HAP-1 (cell line): Measurements from ENCODE around the gene MINDY4.
A peak's percentile ranks its signal among the peaks of the same experiment; 100 is the strongest.

Experiments used
- DNase-seq, 2 experiments: peaks; one replicate each; pipeline ENCODE4 v3.0.0-alpha.2; 2016 to 2020; ENCODE audit warnings: low spot score in 2 of 2
- H3K27me3 ChIP-seq: fragments of 250-450 bp; sonication (Bioruptor Pico); 2 replicates; pipeline ENCODE4 v1.5.1; 2020; ENCODE audit warnings: low read depth, mild to moderate bottlenecking, moderate library complexity
- H3K36me3 ChIP-seq: fragments of 250-450 bp; sonication (Bioruptor Pico); replicated peaks from 2 replicates; pipeline ENCODE4 v1.5.1; 2020; ENCODE audit warnings: mild to moderate bottlenecking
- H3K4me1 ChIP-seq: fragments of 250-450 bp; sonication (Bioruptor Pico); 2 replicates; pipeline ENCODE4 v1.5.1; 2020; ENCODE audit warnings: mild to moderate bottlenecking
- H3K4me3 ChIP-seq: fragments of 250-450 bp; sonication (Bioruptor Pico); 2 replicates; pipeline ENCODE4 v1.5.1; 2020; ENCODE audit warnings: mild to moderate bottlenecking, moderate library complexity
- H3K9me3 ChIP-seq: fragments of 250-450 bp; sonication (Bioruptor Pico); 2 replicates; pipeline ENCODE4 v1.5.1; 2020; ENCODE audit warnings: mild to moderate bottlenecking, moderate library complexity
- in situ Hi-C: fragments of 300-500 bp; cut with MboI; formaldehyde crosslinking; loops from 3 replicates; pipeline ENCODE4 v1.14.3; 2020; ENCODE audit warnings: low sequenced_read_pairs, inconsistent platforms, mixed read lengths

MINDY4 gene

DNA sequence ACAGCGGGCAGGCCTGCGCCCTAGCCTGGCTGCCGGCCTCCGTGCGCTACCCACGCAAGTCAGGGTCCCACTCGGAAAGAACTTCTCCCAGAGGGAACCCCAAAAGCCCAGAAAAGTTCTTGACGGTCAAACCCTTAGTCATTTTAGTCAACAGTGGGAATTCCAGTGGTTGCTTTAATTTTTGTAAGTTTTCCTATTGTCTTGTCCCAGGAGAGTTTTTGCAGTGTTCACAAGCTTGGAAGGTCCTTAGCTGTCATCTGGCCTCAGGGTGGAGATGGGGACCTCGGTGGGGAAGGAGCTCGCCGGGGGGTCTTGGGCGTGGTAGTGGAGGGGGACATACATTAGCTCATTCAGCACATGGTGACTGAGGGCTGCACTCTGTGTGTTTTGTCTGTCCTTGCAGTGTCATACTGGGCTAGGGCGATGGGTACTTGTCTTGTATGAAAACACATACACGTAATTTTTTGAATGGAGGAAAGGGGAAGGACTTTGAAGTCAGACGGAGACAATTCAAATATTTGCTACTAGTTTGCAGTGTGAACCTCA is 736 bp downstream of the MINDY4 start:
- DNase-seq = peak; percentile 6 to 40
- in situ Hi-C loops = no loop called here
- H3K36me3 ChIP-seq = no peaks in the 10 kb centered on the region

DNA sequence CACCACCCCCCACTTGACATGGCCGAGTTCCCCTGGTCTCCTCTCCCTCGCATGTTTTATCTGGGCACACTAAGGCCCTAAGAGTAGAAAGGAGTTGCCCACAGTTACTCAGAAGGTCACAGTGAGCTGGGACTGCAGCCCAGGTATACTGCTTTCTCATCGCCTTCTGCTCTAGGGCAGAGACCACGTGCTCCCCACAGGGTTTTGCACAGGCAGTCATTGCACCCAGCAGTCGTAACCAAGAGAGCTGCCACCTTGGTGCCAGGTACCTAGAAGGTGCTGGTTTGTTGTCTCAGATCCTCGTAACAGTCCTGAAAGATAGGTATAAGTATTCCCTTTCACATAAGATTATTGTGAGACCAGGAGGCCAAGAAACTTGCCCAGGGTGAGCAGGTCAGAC is 1.8 kb downstream of the MINDY4 start:
- in situ Hi-C loops = no loop called here
- no peaks in the 10 kb centered on the region for H3K36me3 ChIP-seq
- no peaks in the 10 kb centered on the region for H3K27me3 ChIP-seq
- H3K4me1 ChIP-seq = peaks cover 6% of the 10 kb centered on the region
- no peaks in the 10 kb centered on the region for H3K9me3 ChIP-seq
- no peak for DNase-seq
- H3K4me3 ChIP-seq = no peak overlapping the region

More for the DNA sequence above, 736 bp downstream of the MINDY4 start:
- peak overlapping the region; percentile 62 for H3K4me3 ChIP-seq
- no peaks in the 10 kb centered on the region for H3K9me3 ChIP-seq
- no peaks in the 10 kb centered on the region; the same call in 1 of the 2 replicates for H3K27me3 ChIP-seq
- peaks cover 6% of the 10 kb centered on the region for H3K4me1 ChIP-seq

DNA sequence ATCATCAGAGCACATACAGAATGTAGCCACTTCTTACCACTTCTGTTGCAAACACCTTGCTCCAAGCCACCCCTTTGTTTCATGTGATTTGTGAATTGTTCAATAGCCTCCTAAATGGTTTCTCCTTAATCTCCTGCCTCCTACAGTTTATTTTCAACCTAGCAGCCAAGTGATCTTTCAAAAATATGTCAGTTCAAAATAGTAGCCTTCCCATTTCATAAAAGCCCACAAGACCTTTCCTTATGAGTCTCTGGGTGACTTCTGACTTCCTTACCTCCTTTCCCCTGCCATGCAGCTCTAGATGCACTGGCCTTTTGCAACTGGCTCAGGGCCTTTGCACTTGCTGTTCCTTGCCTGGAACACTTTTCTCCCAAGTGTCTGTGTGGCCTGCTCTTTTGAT is 4.8 kb downstream of the MINDY4 start:
- Histone ChIP-seq H3K9me3 (no peaks in the 10 kb centered on the region), H3K4me3 (no peak overlapping the region), H3K36me3 (no peaks in the 10 kb centered on the region), H3K27me3 (no peaks in the 10 kb centered on the region), H3K4me1 (peaks cover 4% of the 10 kb centered on the region)
- in situ Hi-C loops = no loop called here
- DNase-seq = no peak

DNA sequence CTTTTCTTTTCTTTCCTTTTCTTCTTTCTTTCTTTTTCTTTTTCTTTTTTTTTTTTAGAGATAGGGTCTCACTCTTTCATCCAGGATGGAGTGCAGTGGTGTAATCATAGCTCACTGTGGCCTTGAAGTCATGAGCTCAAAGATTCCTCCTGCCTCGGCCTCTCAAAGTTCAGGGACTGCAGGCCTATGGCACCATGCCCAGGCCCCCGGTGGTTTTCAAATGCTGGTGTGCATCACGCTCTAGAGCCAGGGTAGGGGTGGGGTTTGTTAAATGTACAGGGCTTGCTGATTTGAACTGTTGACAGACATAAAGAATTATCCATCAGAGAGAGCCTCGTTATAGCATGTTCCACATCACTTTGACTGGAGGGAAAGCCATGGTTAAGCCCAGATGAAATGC is 5.8 kb downstream of the MINDY4 start:
- DNase-seq = no peak
- no peak overlapping the region for H3K4me3 ChIP-seq
- H3K27me3 ChIP-seq = no peaks in the 10 kb centered on the region
- in situ Hi-C loops = no loop called here
- no peaks in the 10 kb centered on the region for H3K9me3 ChIP-seq
- H3K4me1 ChIP-seq = peaks cover 4% of the 10 kb centered on the region; the same call in 1 of the 2 replicates
- H3K36me3 ChIP-seq = 0 out of 2 replicates have a peak, but pooled peaks cover 2% of the 10 kb centered on the region

DNA sequence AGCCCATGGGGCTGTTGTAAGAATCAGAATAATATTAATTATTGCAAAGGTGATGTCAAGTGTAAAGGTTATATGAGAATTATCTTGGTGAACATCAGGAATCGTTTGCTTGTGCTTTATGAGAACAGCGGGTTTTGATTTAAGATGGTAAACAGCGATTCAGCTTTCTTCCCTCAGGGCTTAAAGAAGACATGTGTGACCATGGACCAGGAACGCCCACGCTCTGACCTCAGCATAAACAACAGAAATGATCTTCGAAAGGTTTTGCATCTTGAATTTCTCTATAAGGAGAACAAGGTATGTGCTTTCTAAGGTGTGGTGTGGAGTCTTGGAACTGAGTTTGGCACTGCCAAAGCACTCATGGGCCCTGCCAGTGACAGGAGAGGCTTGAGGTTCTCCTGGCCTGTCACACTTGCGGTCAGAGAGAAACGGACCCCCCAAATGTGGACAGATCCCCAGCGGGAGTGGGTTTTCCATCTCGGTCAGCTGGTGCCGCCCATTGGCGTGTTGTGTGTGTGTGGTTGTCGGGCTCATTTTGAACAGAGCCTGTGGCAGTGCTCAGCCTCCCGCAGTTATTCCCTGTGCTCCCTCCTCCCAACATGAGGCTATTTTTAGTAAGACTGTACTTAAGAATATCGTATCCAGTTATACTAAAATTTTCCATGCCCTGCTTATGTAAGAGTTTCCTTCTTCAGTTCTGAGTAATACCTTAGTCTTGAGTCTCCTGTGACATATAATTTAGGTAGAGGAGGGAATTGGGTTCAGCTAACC is 7.2 kb downstream of the MINDY4 start:
- Histone ChIP-seq H3K36me3 (peaks cover 7% of the 10 kb centered on the region; the same call in 1 of the 2 replicates), H3K9me3 (no peaks in the 10 kb centered on the region), H3K4me3 (no peak overlapping the region), H3K27me3 (no peaks in the 10 kb centered on the region), H3K4me1 (no peaks in the 10 kb centered on the region)
- in situ Hi-C loops = no loop called here
- no peak for DNase-seq

DNA sequence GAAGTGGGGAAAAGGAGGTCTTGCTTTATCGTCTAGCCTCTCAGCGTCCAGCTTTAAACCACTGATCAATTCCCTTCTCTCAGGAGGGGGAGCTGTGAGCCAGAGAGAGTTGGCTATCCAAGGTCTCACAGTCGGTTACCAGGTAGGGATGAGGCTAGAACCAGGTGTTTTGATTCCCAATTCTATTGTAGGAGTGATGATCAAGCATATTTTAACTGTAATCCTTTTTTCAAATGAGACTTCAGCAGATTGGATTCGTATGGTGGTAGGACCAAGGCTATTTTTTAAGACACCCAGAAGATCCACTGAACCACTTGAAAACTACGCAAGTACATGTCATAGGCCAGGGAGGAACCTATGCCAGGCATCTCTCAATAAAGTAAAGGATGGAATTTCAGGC is 8.4 kb downstream of the MINDY4 start:
- H3K36me3 ChIP-seq = peaks cover 7% of the 10 kb centered on the region; the same call in 1 of the 2 replicates
- no peaks in the 10 kb centered on the region for H3K9me3 ChIP-seq
- H3K27me3 ChIP-seq = no peaks in the 10 kb centered on the region
- no peak overlapping the region for H3K4me3 ChIP-seq
- in situ Hi-C loops = no loop called here
- H3K4me1 ChIP-seq = no peaks in the 10 kb centered on the region
- no peak for DNase-seq

DNA sequence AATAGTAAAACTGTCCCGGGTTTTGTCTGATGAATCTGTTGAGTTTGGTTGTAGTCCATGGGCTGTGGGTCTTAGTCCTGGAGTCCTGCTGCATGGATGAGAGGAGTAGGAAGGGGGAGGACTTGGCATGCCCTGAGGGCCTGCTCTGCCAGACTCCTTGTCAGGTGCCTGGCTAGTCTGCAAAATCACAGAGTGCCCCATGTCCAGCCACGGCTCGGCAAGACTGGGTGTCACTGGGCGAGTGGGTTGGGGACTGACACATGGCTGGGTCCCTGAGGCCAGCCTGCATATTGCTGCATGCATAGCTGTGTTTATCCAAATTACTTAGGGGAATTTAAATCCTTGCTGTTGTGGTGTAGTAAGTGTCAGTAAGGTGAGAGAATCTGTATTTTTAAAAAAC is 9.7 kb downstream of the MINDY4 start:
- in situ Hi-C loops = no loop called here
- no peaks in the 10 kb centered on the region for H3K4me1 ChIP-seq
- no peak overlapping the region for H3K4me3 ChIP-seq
- H3K36me3 ChIP-seq = peaks cover 10% of the 10 kb centered on the region; the same call in 1 of the 2 replicates
- DNase-seq = no peak
- H3K9me3 ChIP-seq = no peaks in the 10 kb centered on the region
- no peaks in the 10 kb centered on the region for H3K27me3 ChIP-seq

DNA sequence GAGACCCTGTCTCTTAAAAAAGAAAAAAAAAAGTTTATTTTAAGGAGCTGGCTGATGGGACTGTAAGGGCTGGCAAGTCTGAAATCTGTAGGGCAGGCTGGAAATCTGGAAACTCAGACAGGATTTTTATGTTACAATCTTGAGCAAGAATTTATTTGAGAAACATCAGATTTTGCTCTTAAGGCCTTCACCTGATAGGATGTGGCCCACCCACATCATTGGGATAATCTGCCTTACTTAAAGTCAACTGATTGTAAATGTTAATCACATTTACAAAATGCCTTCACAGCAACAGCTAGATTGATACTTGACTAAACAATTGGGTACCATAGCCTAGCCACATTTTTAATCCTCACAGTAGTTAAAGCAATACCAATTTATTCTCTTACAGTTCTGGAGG is 11.5 kb downstream of the MINDY4 start:
- in situ Hi-C loops = no loop called here
- Histone ChIP-seq H3K9me3 (no peaks in the 10 kb centered on the region), H3K27me3 (no peaks in the 10 kb centered on the region), H3K4me1 (no peaks in the 10 kb centered on the region), H3K4me3 (no peak overlapping the region), H3K36me3 (peaks cover 10% of the 10 kb centered on the region; the same call in 1 of the 2 replicates)
- no peak for DNase-seq

DNA sequence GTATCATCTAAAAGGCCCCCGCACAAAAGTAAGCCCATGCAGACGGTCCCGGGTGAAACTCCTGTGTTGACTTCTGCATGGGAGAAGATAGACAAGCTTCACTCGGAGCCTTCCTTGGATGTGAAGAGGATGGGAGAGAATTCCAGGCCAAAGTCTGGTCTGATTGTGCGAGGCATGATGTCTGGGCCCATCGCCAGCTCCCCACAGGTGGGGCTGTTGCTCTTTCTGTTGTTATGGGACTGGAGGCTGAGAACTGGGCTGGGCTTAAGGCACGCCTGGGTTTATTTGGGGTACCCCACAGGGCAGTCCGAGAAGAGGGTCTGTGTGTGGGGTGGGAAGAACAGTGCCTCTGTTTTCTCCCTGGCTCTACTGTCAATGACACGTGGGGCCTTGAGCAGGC is 14.6 kb downstream of the MINDY4 start:
- Histone ChIP-seq H3K27me3 (no peaks in the 10 kb centered on the region), H3K9me3 (no peaks in the 10 kb centered on the region), H3K36me3 (peaks cover 10% of the 10 kb centered on the region; the same call in 1 of the 2 replicates), H3K4me1 (no peaks in the 10 kb centered on the region), H3K4me3 (no peak overlapping the region)
- DNase-seq = no peak
- in situ Hi-C loops = no loop called here

DNA sequence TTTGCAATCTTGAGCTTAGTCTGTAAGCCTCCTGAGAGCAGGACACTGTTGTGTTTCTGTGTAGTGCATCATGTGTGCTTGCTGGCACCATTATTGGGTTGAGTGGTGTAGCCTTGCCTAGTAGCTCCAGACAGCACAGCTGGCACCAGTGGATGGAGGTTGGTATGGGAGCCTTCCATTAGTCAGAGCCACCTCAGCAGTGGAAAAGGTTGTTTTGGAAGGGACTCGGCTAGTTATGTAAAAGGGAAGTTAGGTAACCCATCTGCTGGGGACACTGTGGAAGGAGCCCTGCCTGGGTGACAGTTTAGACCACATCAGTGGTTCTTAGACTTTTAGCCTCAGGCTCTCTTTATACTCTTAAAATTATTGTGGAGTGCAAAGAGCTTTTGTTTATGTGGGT is 16.3 kb downstream of the MINDY4 start:
- peaks cover 5% of the 10 kb centered on the region; the same call in 1 of the 2 replicates for H3K36me3 ChIP-seq
- in situ Hi-C loops = no loop called here

DNA sequence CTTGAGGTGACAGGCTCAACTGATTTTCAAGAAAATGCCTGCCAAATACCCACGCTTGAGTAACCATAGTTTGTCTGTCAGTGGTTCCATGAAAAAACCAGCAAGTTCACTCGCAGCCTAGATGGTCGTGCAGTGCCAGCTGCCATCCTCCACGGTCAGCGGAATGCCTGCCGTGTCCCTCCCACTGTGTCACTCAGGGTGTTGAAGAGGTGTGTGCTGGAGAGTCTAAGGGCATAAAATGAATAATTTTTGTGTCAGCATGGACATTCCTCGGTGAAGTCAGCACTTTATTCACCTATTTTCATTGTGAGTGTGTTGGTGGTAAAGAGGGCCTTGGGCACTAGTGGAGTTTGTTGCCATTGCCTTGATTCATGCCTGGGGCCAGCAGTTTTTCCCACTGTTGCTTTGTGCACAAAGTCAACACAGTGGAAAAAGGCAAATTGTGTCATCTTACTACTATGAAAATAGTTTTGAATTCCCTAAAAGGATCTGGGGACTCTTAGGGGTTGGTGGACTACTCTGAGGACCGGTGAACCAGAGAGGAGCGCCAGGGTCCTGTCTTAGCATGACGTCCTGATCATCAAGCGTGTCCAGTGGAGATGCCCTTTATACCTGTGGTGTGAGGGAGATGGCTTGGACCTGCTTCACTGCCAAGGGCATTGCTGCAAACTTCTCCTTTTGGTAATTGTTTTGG is 17.6 kb downstream of the MINDY4 start:
- no peak overlapping the region for H3K4me3 ChIP-seq
- H3K36me3 ChIP-seq = 0 out of 2 replicates have a peak, but pooled peaks cover 2% of the 10 kb centered on the region
- H3K4me1 ChIP-seq = no peaks in the 10 kb centered on the region
- no peaks in the 10 kb centered on the region for H3K27me3 ChIP-seq
- in situ Hi-C loops = no loop called here
- no peaks in the 10 kb centered on the region for H3K9me3 ChIP-seq
- no peak for DNase-seq

More for the DNA sequence above, 16.3 kb downstream of the MINDY4 start:
- Histone ChIP-seq H3K27me3 (no peaks in the 10 kb centered on the region), H3K9me3 (no peaks in the 10 kb centered on the region), H3K4me3 (no peak overlapping the region), H3K4me1 (no peaks in the 10 kb centered on the region)
- DNase-seq = no peak

DNA sequence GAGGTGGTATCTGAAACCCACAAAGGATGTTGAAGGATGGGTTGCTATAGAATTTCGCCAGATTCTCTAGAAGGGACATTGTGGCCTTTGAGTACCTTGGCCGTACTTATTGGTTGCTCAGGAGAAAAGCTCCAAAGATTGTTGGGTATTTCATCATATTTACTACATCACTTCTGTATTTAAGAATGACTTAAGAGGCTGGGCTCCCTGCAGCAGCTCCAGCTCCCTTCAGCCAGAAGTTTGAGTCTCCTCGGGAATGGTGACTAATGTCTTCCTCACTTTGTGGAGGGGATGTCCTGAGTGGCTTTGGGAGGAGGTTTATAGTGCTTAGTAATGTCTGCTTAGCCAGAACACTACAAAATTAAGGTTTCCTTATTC is 18.1 kb downstream of the MINDY4 start:
- no peaks in the 10 kb centered on the region for H3K27me3 ChIP-seq
- in situ Hi-C loops = no loop called here
- no peaks in the 10 kb centered on the region for H3K9me3 ChIP-seq
- no peak overlapping the region for H3K4me3 ChIP-seq
- no peaks in the 10 kb centered on the region for H3K4me1 ChIP-seq
- H3K36me3 ChIP-seq = 0 out of 2 replicates have a peak, but pooled peaks cover 2% of the 10 kb centered on the region
- no peak for DNase-seq

DNA sequence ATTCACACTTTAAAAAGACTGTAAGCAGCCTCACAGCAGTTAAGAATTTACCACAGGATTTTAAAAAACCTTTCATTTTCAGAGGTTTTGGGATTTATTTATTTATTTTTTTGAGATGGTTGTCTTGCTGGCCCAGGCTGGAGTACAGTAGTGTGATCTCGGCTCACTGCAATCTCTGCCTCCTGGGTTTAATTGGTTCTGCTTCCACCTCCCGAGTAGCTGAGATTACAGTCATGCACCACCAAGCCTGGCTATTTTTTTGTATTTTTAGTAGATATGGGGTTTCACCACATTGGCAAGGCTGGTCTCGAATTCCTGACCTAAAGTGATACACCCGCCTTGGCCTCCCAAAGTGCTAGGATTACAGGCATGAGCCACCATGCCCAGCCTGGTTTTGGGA is 19.1 kb downstream of the MINDY4 start:
- Histone ChIP-seq H3K4me3 (no peak overlapping the region), H3K27me3 (no peaks in the 10 kb centered on the region), H3K9me3 (no peaks in the 10 kb centered on the region), H3K4me1 (no peaks in the 10 kb centered on the region), H3K36me3 (0 out of 2 replicates have a peak, but pooled peaks cover 2% of the 10 kb centered on the region)
- DNase-seq = no peak
- in situ Hi-C loops = no loop called here

DNA sequence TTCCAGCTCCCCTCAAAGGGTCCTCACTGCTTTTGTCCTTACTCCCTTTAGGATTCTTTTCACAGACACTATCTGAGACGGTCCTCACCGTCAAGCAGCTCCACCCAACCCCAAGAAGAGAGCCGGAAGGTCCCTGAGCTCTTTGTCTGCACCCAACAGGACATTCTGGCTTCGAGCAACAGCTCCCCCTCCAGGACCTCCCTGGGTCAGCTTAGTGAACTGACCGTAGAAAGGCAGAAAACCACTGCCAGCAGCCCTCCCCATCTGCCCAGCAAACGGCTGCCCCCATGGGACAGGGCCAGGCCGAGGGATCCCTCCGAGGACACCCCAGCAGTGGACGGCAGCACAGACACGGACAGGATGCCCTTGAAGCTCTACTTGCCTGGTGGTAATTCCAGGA is 19.9 kb downstream of the MINDY4 start:
- no peaks in the 10 kb centered on the region for H3K9me3 ChIP-seq
- no peaks in the 10 kb centered on the region for H3K27me3 ChIP-seq
- in situ Hi-C loops = no loop called here
- H3K36me3 ChIP-seq = no peaks in the 10 kb centered on the region
- DNase-seq = no peak
- H3K4me1 ChIP-seq = no peaks in the 10 kb centered on the region
- H3K4me3 ChIP-seq = no peak overlapping the region
